AG04450 (cell line): Measurements from ENCODE around the gene SLC39A8. TPM values are rescaled to one million over a fixed set of nuclear protein-coding genes. Genes with fewer than 3 reads are reported as not detected.
"Not testable (repeated sequence)": the region's sequence is repeated elsewhere in the genome, so short reads cannot be mapped to it uniquely, and the experiment has no call there.

ENCODE experiments used
- CTCF ChIA-PET: fragments of 300-600, 350-600 bp; formaldehyde crosslinking; extraction: SDS; loops from one replicate; lab custom pipeline; 2022; ENCODE audit warnings: antibody characterized with exemption, inconsistent platforms; lab: Charles Lee
- POLR2A ChIA-PET: fragments of 350-600 bp; formaldehyde crosslinking; extraction: SDS; loops from one replicate; lab custom pipeline; 2021; ENCODE audit warnings: antibody characterized with exemption, inconsistent platforms; lab: Yijun Ruan, JAX
- DNase-seq: peaks from one replicate; pipeline ENCODE4 v3.0.0-alpha.2; 2011; ENCODE audit warnings: low read depth, low spot score
- H3K27ac ChIP-seq: one replicate; pipeline ENCODE4 v1.5.1; 2012; ENCODE audit warnings: low read depth, low read length, control low read depth
- H3K27me3 ChIP-seq: one replicate; pipeline ENCODE4 v1.6.0; 2012; ENCODE audit warnings: low read length; ENCODE audit not compliant: control insufficient read depth, insufficient read depth
- H3K4me3 ChIP-seq: 2 replicates; pipeline ENCODE4 v1.5.1; 2011; ENCODE audit warnings: mild to moderate bottlenecking, low read depth, low read length, control low read depth
- H3K9me3 ChIP-seq: 2 replicates; pipeline ENCODE4 v1.5.1; 2012; ENCODE audit warnings: low read length; ENCODE audit not compliant: control insufficient read depth, insufficient read depth
- CTCF ChIP-seq: IDR thresholded peaks from 2 replicates; pipeline ENCODE4 v1.5.1; 2011; ENCODE audit warnings: low read depth, low read length, control low read depth, inconsistent platforms
- polyA plus RNA-seq: library from polyadenylated mRNA; depleted of rRNA; stranded (reverse); fragments of >200 nt; gene quantifications from 2 replicates; pipeline ENCODE4 v1.2.3, GENCODE V29; 2011

SLC39A8 gene
- polyA plus RNA-seq, 1 experiment: 0.11 TPM

- no peaks in the 10 kb centered on the region for H3K27me3 ChIP-seq
- TF ChIP-seq CTCF: no peak
- H3K9me3 ChIP-seq: no peaks in the 10 kb centered on the region
- H3K27ac ChIP-seq: no peak overlapping the region
- ChIA-PET CTCF (no interaction called here), POLR2A (no interaction called here)
- no peak overlapping the region for H3K4me3 ChIP-seq
- no peak for DNase-seq
These were observed 46.6 kb downstream of the SLC39A8 start for GRCh38 chr4:102298716-102299115.

- no peak for DNase-seq
These were observed 50.0 kb downstream of the SLC39A8 start for GRCh38 chr4:102295153-102295862.

GRCh38 chr4:102288497-102288896 lies 56.8 kb downstream of the SLC39A8 start:
- Histone ChIP-seq H3K4me3 (no peak overlapping the region), H3K9me3 (no peaks in the 10 kb centered on the region), H3K27me3 (no peaks in the 10 kb centered on the region), H3K27ac (no peak overlapping the region)
- CTCF ChIA-PET: interaction anchor here (0.6 kb wide), 1 partner anchor 142 kb away, joined by 5 read pairs; no protein-coding TSS in a partner anchor
- POLR2A ChIA-PET: no interaction called here
- TF ChIP-seq CTCF: no peak
- no peak for DNase-seq

More at GRCh38 chr4:102295153-102295862, 50.0 kb downstream of the SLC39A8 start:
- no peaks in the 10 kb centered on the region for H3K9me3 ChIP-seq
- H3K27me3 ChIP-seq: no peaks in the 10 kb centered on the region
- H3K4me3 ChIP-seq: no peak overlapping the region
- POLR2A ChIA-PET: no interaction called here
- CTCF ChIA-PET: no interaction called here
- no peak for TF ChIP-seq CTCF
- H3K27ac ChIP-seq: no peak overlapping the region

GRCh38 chr4:102285831-102286230 lies 59.5 kb downstream of the SLC39A8 start:
- no peaks in the 10 kb centered on the region for H3K9me3 ChIP-seq
- ChIA-PET POLR2A (no interaction called here), CTCF (no interaction called here)
- no peak for DNase-seq
- no peak overlapping the region for H3K27ac ChIP-seq
- no peak for TF ChIP-seq CTCF
- H3K27me3 ChIP-seq: no peaks in the 10 kb centered on the region
- H3K4me3 ChIP-seq: no peak overlapping the region

- ChIA-PET CTCF (no interaction called here), POLR2A (no interaction called here)
- no peaks in the 10 kb centered on the region for H3K9me3 ChIP-seq
- no peak for TF ChIP-seq CTCF
- no peak for DNase-seq
- H3K4me3 ChIP-seq: no peak overlapping the region
- H3K27me3 ChIP-seq: no peaks in the 10 kb centered on the region
- H3K27ac ChIP-seq: no peak overlapping the region
These were observed 64.0 kb downstream of the SLC39A8 start for GRCh38 chr4:102281171-102281839.

GRCh38 chr4:102273317-102273716 lies 72.0 kb downstream of the SLC39A8 start:
- CTCF ChIA-PET, H3K27me3 ChIP-seq, DNase-seq, POLR2A ChIA-PET, H3K9me3 ChIP-seq, H3K4me3 ChIP-seq, H3K27ac ChIP-seq: not testable (repeated sequence)
